Mesodermal cell (in vitro differentiated cells): Measurements from ENCODE around the gene GPRC5D.
A peak's percentile ranks its signal among the peaks of the same experiment; 100 is the strongest.

ENCODE experiments used
- H3K27ac ChIP-seq: 2 replicates; pipeline ENCODE4 v1.7.0; 2013; ENCODE audit warnings: mild to moderate bottlenecking, low read depth, low read length, moderate library complexity; ENCODE audit not compliant: severe bottlenecking
- H3K36me3 ChIP-seq: 2 replicates; pipeline ENCODE4 v1.7.1; 2013; ENCODE audit warnings: mild to moderate bottlenecking, low read length, moderate library complexity; ENCODE audit not compliant: control insufficient read depth, insufficient read depth
- H3K4me1 ChIP-seq: one replicate; pipeline ENCODE4 v1.7.1; 2013; ENCODE audit warnings: mild to moderate bottlenecking, low read length; ENCODE audit not compliant: insufficient read depth, control insufficient read depth, poor library complexity, severe bottlenecking
- H3K4me3 ChIP-seq: 2 replicates; pipeline ENCODE4 v1.7.0; 2013; ENCODE audit warnings: low read length, control low read depth, mild to moderate bottlenecking; ENCODE audit not compliant: insufficient read depth, poor library complexity, severe bottlenecking; ENCODE audit errors: extremely low read depth
- H3K9me3 ChIP-seq: 2 replicates; pipeline ENCODE4 v1.7.1; 2013; ENCODE audit warnings: mild to moderate bottlenecking, low read length, moderate library complexity; ENCODE audit not compliant: control insufficient read depth
- WGBS, 2 experiments: methylation state at CpG; one replicate each; pipeline ENCODE4 v1.1.5; 2013; ENCODE audit warnings: missing lambda C conversion rate in 2 of 2; ENCODE audit not compliant: insufficient coverage in 2 of 2; 5-methylcytosine and 5-hydroxymethylcytosine counted together

Gene GPRC5D

DNA sequence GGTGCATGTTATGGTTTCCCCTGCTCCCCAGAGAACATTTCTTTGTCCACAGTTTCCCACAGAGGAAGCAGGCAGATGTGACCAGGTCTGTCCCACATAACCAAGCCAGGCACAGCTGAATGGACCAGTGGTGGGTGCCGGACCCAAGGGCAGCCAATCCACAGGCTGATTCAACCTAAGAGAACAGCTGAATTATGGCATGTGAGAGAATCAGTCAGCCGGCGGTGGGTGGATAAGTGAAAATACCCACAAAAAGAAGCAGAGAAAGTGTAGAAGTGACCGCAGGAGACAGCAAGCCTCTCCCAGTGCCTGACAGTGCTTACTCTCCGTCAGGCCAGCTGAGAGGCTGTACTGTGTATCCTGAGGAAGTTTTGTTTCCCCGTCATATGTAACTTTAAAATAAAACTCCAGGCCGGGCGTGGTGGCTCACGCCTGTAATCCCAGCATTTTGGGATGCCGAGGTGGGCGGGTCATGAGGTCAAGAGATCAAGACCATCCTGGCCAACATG, 14.9 kb downstream of the GPRC5D start:
- WGBS, 2 experiments: 92 to 99% methylated on average over 10 to 11 of the region's 11 CpGs

DNA sequence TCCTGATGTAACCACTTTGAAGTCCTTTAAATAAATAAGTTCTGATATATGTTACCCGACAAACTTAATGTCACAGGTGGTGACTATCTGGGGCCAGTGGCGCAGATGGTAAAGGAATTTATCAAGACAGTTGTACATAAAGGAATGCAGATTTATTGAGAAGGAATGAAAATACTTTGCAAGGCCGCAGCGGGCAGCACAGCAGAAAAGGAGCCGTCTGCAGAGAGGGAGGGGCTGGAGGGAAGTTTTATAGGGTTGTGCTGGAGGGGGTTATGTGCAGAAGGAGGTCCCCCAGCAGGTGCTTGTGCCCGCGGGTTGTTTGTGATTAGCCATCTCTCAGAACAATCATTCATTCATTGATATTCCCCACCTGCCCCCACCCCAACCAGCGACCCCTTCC, 17.4 kb downstream of the GPRC5D start:
- whole genome bisulfite sequencing, 2 experiments: 82 to 88% methylated on average over 3 to 7 of the region's 8 CpGs
- peaks cover 8% of the 10 kb centered on the region for H3K9me3 ChIP-seq

More for the DNA sequence above, 14.9 kb downstream of the GPRC5D start:
- no peaks in the 10 kb centered on the region for H3K36me3 ChIP-seq
- H3K27ac ChIP-seq: no peak overlapping the region
- no peak overlapping the region for H3K4me3 ChIP-seq
- H3K4me1 ChIP-seq: peaks cover 20% of the 10 kb centered on the region
- H3K9me3 ChIP-seq: no peaks in the 10 kb centered on the region

DNA sequence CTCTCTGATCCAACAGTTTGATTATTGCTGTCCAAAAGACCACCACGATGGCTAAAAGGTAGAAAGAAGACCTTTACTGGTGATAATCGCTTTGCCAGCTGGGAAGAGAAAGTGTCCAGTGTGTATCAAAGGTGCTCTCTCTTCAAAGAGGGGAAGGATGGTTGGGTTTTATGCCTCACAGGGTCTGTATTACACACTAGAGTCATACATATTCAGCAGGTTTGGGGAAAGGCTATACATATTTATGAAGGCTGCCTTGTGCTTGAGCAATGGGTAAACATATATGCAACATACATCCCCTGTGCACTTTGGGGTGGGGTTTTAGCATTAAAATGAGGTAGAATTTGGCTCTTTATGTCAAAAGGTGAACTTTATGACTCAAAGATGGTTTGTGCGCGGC, 18.2 kb downstream of the GPRC5D start:
- H3K9me3 ChIP-seq: peaks cover 8% of the 10 kb centered on the region
- H3K4me3 ChIP-seq: no peak overlapping the region
- WGBS, 2 experiments: 84 to 96% methylated on average over 3 to 4 of the region's 4 CpGs
- peaks cover 16% of the 10 kb centered on the region for H3K4me1 ChIP-seq
- peaks cover 15% of the 10 kb centered on the region for H3K36me3 ChIP-seq
- peak overlapping the region; percentile 51 for H3K27ac ChIP-seq

More for the DNA sequence above, 17.4 kb downstream of the GPRC5D start:
- H3K4me1 ChIP-seq: peaks cover 20% of the 10 kb centered on the region
- peaks cover 12% of the 10 kb centered on the region for H3K36me3 ChIP-seq
- H3K27ac ChIP-seq: peak overlapping the region; percentile 51
- H3K4me3 ChIP-seq: no peak overlapping the region

DNA sequence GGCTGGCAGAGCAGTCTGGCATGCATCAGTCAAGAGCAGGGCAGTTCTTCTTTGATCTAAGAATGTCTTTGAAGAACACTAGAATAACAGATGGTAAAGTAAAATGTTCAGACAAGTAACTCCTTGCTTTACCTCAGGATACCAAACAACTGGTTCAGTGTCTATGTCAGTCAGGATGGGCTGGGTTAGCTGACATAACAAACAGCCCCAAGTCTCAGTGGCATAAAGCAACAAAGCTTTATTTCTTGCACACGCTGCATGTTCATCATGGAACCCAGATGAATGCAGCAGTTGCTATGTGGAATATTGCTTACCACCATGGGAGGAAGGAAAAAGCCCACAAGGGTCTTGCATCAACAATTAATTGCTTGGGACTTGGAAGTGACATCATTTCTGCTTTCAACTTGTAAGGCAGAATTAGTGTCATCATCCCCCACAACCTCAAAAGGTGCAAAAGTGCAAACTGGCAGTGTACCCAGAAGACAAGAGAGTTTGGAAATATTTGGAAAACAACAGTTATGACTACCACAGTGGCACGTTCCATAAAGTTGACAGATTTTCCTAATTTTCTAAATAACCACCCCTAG, 21.2 kb downstream of the GPRC5D start:
- H3K27ac ChIP-seq: no peak overlapping the region
- H3K4me1 ChIP-seq: peaks cover 25% of the 10 kb centered on the region
- WGBS, 2 experiments: 100% methylated on average over 1 of the region's 2 CpGs; no CpG with 5 or more reads in 1 of the 2 experiments
- no peak overlapping the region for H3K4me3 ChIP-seq
- peaks cover 15% of the 10 kb centered on the region for H3K36me3 ChIP-seq
- peaks cover 16% of the 10 kb centered on the region for H3K9me3 ChIP-seq

DNA sequence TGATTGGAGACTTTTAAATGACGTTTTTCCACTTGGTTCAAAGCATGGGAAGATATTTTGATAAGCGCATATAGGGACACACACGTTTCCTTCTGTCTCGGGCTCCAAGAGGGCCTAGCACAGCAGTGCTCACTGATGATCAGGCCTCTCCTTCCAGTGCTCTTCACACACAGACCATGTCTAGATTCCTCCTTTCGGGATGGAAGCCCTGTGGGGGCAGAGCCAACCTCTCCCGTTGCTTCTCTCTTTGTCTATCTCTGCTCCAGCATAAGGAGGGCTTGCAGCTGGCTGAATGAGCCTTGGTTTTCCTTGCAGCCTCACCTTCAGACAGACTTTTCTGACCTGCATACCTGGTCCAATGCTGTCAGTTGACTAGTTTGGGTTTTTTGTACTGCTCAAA, 22.3 kb downstream of the GPRC5D start:
- 90 to 91% methylated on average over 5 to 6 of the region's 6 CpGs for WGBS, 2 experiments
- Histone ChIP-seq H3K4me3 (no peak overlapping the region), H3K4me1 (peaks cover 26% of the 10 kb centered on the region), H3K9me3 (peaks cover 16% of the 10 kb centered on the region), H3K27ac (no peak overlapping the region), H3K36me3 (peaks cover 15% of the 10 kb centered on the region)

DNA sequence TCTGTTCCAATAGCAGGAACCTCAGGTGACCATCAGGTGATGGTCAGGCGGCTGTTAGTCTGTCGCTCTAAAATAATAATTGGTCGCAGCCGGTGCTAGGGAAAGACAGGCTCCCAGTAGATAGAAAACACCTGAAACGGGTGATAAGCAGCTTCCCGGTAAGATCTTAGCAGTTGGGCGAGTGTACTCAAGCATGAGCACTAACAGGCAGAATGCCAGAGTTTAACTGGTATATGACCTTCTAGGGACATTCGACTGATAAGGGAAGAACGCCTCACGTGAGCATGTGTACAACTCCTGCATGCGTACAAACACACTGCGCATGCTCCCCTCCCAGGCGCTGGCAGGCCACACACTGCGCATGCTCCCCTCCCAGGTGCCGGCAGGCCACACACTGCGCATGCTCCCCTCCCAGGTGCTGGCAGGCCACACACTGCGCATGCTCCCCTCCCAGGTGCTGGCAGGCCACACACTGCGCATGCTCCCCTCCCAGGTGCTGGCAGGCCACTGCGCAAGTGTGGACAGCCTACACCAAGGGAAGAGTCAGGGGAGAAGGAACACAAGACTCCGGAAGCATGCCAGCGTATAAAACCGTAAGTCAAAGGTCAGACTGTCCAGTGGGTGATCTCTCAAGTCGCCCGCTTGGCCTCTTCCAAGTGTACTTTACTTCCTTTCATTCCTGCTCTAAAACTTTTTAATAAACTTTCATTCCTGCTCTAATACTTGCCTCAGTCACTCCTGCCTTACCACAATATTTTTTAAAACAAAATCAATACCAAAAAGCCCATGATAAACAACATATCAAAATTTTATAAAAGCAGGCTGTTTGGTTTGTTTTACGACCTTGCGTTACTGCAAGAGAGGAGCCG, 24.5 kb downstream of the GPRC5D start:
- peaks cover 15% of the 10 kb centered on the region for H3K36me3 ChIP-seq
- H3K4me3 ChIP-seq: peak overlapping the region; percentile 46
- peak overlapping the region; percentile 66 for H3K27ac ChIP-seq
- H3K4me1 ChIP-seq: peaks cover 15% of the 10 kb centered on the region
- H3K9me3 ChIP-seq: peaks cover 16% of the 10 kb centered on the region
- WGBS, 2 experiments: 41 to 50% methylated on average over 20 to 21 of the region's 27 CpGs

DNA sequence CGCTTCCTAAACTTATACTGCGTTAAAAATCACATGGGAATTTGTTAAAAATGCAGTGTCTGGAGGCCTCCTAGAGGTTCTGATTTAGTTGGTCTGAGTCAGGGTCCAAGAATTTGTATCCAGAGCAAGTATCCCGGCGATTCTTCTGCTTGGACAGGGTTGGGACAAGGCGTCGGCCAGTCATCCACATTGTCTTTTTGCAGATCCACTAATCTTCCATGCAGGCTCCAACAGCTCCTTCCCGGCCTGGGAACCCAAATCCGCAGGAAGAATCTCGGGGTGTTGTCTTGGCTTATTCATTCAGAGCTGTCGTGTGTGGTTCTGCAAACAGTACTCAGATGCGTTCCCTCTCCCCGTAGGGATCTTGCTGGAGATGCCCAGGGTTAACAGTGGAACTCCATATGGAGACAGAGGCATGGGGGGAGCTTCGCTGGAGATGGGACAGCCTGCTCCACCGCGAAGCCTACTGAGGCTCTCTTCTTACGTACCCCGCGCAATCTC, 25.3 kb downstream of the GPRC5D start:
- WGBS, 2 experiments: 96 to 98% methylated on average over 16 to 18 of the region's 18 CpGs
- H3K36me3 ChIP-seq: peaks cover 15% of the 10 kb centered on the region
- H3K4me3 ChIP-seq: no peak overlapping the region
- H3K4me1 ChIP-seq: peaks cover 15% of the 10 kb centered on the region
- H3K27ac ChIP-seq: peak overlapping the region; percentile 66
- peaks cover 16% of the 10 kb centered on the region for H3K9me3 ChIP-seq

DNA sequence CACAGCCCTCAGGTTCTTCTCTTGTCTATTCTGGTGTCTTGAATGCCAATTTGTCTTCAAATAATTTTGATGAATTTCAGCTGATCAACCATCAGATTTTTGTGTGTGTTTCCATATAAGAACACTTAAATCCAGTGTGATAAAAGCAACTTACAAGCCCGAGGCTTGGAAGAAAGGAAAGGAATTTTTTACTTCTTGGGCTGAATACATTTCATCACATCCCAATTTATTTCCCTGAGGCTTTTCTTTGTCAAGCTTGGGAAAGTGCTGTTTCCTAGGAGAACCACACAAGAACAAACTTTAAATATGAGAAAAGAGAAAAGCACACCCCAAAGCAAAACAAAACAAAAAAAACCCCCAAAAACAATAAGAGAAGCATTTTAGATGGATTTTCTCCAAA, 26.6 kb downstream of the GPRC5D start:
- peaks cover 12% of the 10 kb centered on the region for H3K9me3 ChIP-seq
- peaks cover 15% of the 10 kb centered on the region for H3K4me1 ChIP-seq
- no peak overlapping the region for H3K27ac ChIP-seq
- peaks cover 11% of the 10 kb centered on the region for H3K36me3 ChIP-seq
- no CpG with 5 or more reads among the region's 1 CpG for WGBS, 2 experiments
- H3K4me3 ChIP-seq: no peak overlapping the region

DNA sequence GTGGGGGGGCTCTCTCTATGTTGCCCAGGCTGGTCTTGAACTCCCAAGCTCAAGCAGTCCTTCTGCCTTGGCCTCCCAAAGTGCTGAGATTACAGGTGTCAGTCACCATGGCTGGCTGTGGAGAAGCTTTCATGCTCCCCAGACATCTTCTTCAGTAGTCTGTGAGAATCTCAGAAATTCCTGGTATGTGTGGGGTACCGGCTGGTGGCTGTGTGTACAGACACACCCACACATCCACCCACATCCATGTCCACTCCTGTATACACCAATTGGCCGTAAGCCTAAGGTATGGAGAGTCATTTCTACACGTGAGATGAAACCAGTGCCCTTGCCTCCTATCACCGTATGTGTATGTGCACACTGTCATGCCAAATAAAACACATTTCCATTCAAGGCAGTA, 27.8 kb downstream of the GPRC5D start:
- no peak overlapping the region for H3K27ac ChIP-seq
- peaks cover 15% of the 10 kb centered on the region for H3K4me1 ChIP-seq
- WGBS, 2 experiments: 96 to 100% methylated on average over 2 to 3 of the region's 4 CpGs
- no peak overlapping the region for H3K4me3 ChIP-seq
- no peaks in the 10 kb centered on the region for H3K36me3 ChIP-seq
- peaks cover 8% of the 10 kb centered on the region for H3K9me3 ChIP-seq

DNA sequence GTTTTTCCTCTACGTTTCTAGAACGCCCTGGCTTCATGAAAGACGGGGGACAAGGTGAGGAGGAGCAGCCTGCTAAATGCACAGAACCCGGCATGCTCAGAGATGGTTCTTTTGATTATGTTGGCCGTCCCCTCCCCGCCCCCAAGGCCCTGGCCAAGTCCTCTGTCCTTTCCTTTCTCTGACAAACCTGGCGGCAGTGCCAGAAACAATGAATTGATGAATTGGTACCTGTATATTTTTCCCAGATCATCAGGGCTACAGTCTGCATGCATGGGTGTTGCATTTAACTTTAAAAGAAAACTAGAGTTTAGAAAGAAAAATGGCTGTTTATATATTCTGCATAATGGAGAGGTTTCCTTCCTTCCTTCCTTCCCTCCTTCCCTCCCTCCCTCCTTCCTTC, 29.0 kb downstream of the GPRC5D start:
- Histone ChIP-seq H3K27ac (no peak overlapping the region), H3K4me1 (peaks cover 15% of the 10 kb centered on the region), H3K36me3 (no peaks in the 10 kb centered on the region), H3K4me3 (no peak overlapping the region), H3K9me3 (peaks cover 8% of the 10 kb centered on the region)
- WGBS, 2 experiments: 89 to 100% methylated on average over 4 to 6 of the region's 7 CpGs
